Body of pancreas (tissue), 4 donors: ENCODE results near the gene DNASE1L2.

Experiments used
- CTCF ChIP-seq, 7 experiments: fragments of 450-650 bp in 4 of 7; fragments of 200-600 bp in 3 of 7; sonication (generic) in 3 of 7; IDR thresholded peaks; one replicate each; pipeline ENCODE4 v1.5.1; 2016 to 2019; ENCODE audit warnings: antibody characterized with exemption in 7 of 7
- POLR2A ChIP-seq, 3 donors: fragments of 450-650 bp; IDR thresholded peaks; one replicate each; pipeline ENCODE4 v1.6.1; 2016; ENCODE audit warnings: antibody characterized with exemption in 3 of 3, mild to moderate bottlenecking in 2 of 3

DNA sequence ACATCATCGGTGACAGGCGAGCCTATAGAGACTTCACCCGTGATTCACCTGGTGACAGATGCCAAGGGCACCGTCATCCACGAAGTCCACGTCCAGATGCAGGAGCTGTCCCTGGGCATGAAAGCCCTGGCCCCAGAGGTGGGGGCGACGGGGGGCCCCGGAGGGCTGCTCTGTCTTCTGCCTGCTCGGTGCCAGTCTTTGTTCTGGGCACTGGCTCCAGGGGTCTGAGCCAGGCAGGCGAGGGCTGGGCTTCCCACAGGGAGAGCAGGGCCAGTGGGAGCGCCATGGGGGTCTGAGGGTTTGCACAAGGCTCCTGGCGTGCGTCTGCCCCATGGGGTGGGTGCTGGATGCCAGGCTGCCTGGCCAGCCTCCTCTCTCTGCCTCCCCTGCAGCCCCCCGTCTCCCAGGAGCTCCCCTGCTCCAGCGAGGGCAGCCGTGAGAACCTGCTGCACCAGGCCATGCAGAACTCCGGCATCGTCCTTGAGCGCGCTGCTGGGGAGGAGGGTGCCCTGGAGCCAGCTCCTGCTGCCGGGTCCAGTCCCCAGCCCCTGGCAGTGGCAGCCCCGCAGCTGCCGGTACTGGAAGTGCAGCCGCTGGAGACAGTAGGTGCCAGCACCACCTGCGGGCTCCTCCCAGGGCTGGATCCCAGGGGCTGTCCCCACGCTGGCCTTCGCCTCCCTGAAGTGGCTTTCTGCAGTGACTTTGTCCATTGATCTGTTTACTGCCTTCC, 3.0 kb upstream of the DNASE1L2 start:
- TF ChIP-seq CTCF (IDR thresholded peaks at IDR 0.05) (no peak), POLR2A (IDR thresholded peaks at IDR 0.05) (no peak)
